HG03342 (cell line): Measurements from ENCODE around the gene TCP11L2.
"Not testable (repeated sequence)": the region's sequence is repeated elsewhere in the genome, so short reads cannot be mapped to it uniquely, and the experiment has no call there.

Source experiments
- ATAC-seq: cut with Tn5 transposase; IDR thresholded peaks from one replicate; pipeline ENCODE4 v1.9.1; 2021; ENCODE audit warnings: mild to moderate bottlenecking, moderate library complexity; ENCODE audit not compliant: unreplicated experiment

TCP11L2 gene

GRCh38 chr12:106282457-106283097, 20.0 kb upstream of the TCP11L2 start:
- peak; percentile 72 for ATAC-seq

GRCh38 chr12:106284358-106285105, 18.0 kb upstream of the TCP11L2 start:
- no peak for ATAC-seq

GRCh38 chr12:106285982-106286381, 16.6 kb upstream of the TCP11L2 start:
- ATAC-seq = no peak

- not testable (repeated sequence) for ATAC-seq
Measured at GRCh38 chr12:106286576-106287162, 15.9 kb upstream of the TCP11L2 start.

- ATAC-seq = no peak
Measured at GRCh38 chr12:106287364-106287763, 15.2 kb upstream of the TCP11L2 start.

GRCh38 chr12:106288101-106288493, 14.4 kb upstream of the TCP11L2 start:
- no peak for ATAC-seq

- ATAC-seq = no peak
Measured at GRCh38 chr12:106288494-106289195, 13.9 kb upstream of the TCP11L2 start.

GRCh38 chr12:106289196-106289681, 13.3 kb upstream of the TCP11L2 start:
- ATAC-seq = no peak

- ATAC-seq = no peak
Measured at GRCh38 chr12:106290666-106291065, 11.9 kb upstream of the TCP11L2 start.

- ATAC-seq = no peak
Measured at GRCh38 chr12:106291342-106291741, 11.2 kb upstream of the TCP11L2 start.

GRCh38 chr12:106292339-106292738, 10.2 kb upstream of the TCP11L2 start:
- ATAC-seq = no peak

GRCh38 chr12:106296179-106296877, 6.2 kb upstream of the TCP11L2 start:
- no peak for ATAC-seq

GRCh38 chr12:106297075-106297474, 5.5 kb upstream of the TCP11L2 start:
- ATAC-seq = no peak

- no peak for ATAC-seq
Measured at GRCh38 chr12:106297681-106298080, 4.9 kb upstream of the TCP11L2 start.

GRCh38 chr12:106299202-106299774, 3.2 kb upstream of the TCP11L2 start:
- ATAC-seq = no peak

- ATAC-seq = no peak
Measured at GRCh38 chr12:106300761-106301160, 1.8 kb upstream of the TCP11L2 start.

- ATAC-seq = no peak
Measured at GRCh38 chr12:106301241-106301610, 1.3 kb upstream of the TCP11L2 start.

GRCh38 chr12:106301611-106302321, 767 bp upstream of the TCP11L2 start:
- peak; percentile 64 for ATAC-seq

GRCh38 chr12:106303202-106303820, 778 bp downstream of the TCP11L2 start:
- ATAC-seq = peak; percentile 36
